Hair follicle dermal papilla cell (primary cell): ENCODE results near the gene SLC31A1. TPM values are rescaled to one million over a fixed set of nuclear protein-coding genes. Genes with fewer than 3 reads are reported as not detected.

ENCODE experiments used
- total RNA-seq: library from RNA; depleted of rRNA; stranded (reverse); fragments of >200 nt; gene quantifications from 2 replicates; pipeline ENCODE4 v1.2.3, GENCODE V29; 2012

The SLC31A1 gene
- 24.8 and 26.3 TPM in 2 replicates for total RNA-seq

GRCh38 chr9:113221003-113221799 lies at the start of gene SLC31A1, which contains the start of gene FKBP15:
Gene SLC31A1, plus strand, starts transcription at chr9:113221544. Its CDS starts 34,605 bp downstream, at chr9:113256149.
Gene FKBP15, minus strand, starts transcription at chr9:113221277. Its CDS starts 34 bp downstream, at chr9:113221243.

GRCh38 chr9:113275157-113276131 lies 54.1 kb downstream of the SLC31A1 start, which contains the start of the genes CDC26 and PRPF4:
Gene CDC26, minus strand, starts transcription at chr9:113275572. Its CDS starts 3,065 bp downstream, at chr9:113272507.
Gene PRPF4, plus strand, starts transcription at chr9:113275658. Its CDS starts 86 bp downstream, at chr9:113275744.

GRCh38 chr9:113302792-113303418 lies 81.6 kb downstream of the SLC31A1 start, which contains the start of gene RNF183:
Gene RNF183, minus strand, starts transcription at chr9:113303376. Its CDS starts 5,192 bp downstream, at chr9:113298184.

Other genes starting within 250 kb of the SLC31A1 start
- 4.7 and 6.3 TPM in 2 replicates for gene ZNF883, start 209.4 kb upstream of the SLC31A1 start, total RNA-seq
- gene ZFP37, start 164.8 kb upstream of the SLC31A1 start, total RNA-seq: 3.6 and 4.5 TPM in 2 replicates
- 9.4 and 15.4 TPM in 2 replicates for gene SLC31A2, start 70.5 kb upstream of the SLC31A1 start, total RNA-seq
- 28.2 and 30.5 TPM in 2 replicates for gene FKBP15, start 267 bp upstream of the SLC31A1 start, total RNA-seq
- 30.7 and 34.0 TPM in 2 replicates for gene CDC26, start 54.0 kb downstream of the SLC31A1 start, total RNA-seq
- gene PRPF4, start 54.1 kb downstream of the SLC31A1 start, total RNA-seq: 17.0 and 22.6 TPM in 2 replicates
- not detected in 2 replicates for gene RNF183, start 81.8 kb downstream of the SLC31A1 start, total RNA-seq
- gene WDR31, start 118.7 kb downstream of the SLC31A1 start, total RNA-seq: 1.6 and 2.2 TPM in 2 replicates
- gene BSPRY, start 128.0 kb downstream of the SLC31A1 start, total RNA-seq: not detected in 2 replicates
- 8.9 and 10.7 TPM in 2 replicates for gene HDHD3, start 155.4 kb downstream of the SLC31A1 start, total RNA-seq
- 22.6 and 24.7 TPM in 2 replicates for gene ALAD, start 179.7 kb downstream of the SLC31A1 start, total RNA-seq
- 27.2 and 31.5 TPM in 2 replicates for gene POLE3, start 189.1 kb downstream of the SLC31A1 start, total RNA-seq
- gene C9orf43, start 189.2 kb downstream of the SLC31A1 start, total RNA-seq: 0.24 and 0.49 TPM in 2 replicates
- gene RGS3, start 242.2 kb downstream of the SLC31A1 start, total RNA-seq: 240 and 252 TPM in 2 replicates